ENCODE results near the gene KCNIP4.

Gene KCNIP4

GRCh38 chr4:20840648-20841190, 1107.9 kb downstream of the KCNIP4 start:
- TF ChIP-seq CTCF (IDR thresholded peaks at IDR 0.05): no peak

- no peak for TF ChIP-seq CTCF (IDR thresholded peaks at IDR 0.05)
These were observed 1108.6 kb downstream of the KCNIP4 start for GRCh38 chr4:20839957-20840356.

GRCh38 chr4:20838476-20838875, 1110.1 kb downstream of the KCNIP4 start:
- no peak for TF ChIP-seq CTCF (IDR thresholded peaks at IDR 0.05)

GRCh38 chr4:20832826-20833225, 1115.7 kb downstream of the KCNIP4 start:
- no peak for TF ChIP-seq CTCF (IDR thresholded peaks at IDR 0.05)

GRCh38 chr4:20831746-20832145, 1116.8 kb downstream of the KCNIP4 start:
- TF ChIP-seq CTCF (IDR thresholded peaks at IDR 0.05): no peak

GRCh38 chr4:20829617-20830357, 1118.8 kb downstream of the KCNIP4 start:
- no peak for TF ChIP-seq CTCF (IDR thresholded peaks at IDR 0.05)

GRCh38 chr4:20825505-20825904, 1123.1 kb downstream of the KCNIP4 start:
- no peak for TF ChIP-seq CTCF (IDR thresholded peaks at IDR 0.05)
